Calu3 (cell line): Measurements from ENCODE around the gene TTC29. TPM values are rescaled to one million over a fixed set of nuclear protein-coding genes. Genes with fewer than 3 reads are reported as not detected.

Experiments used
- BruUV-seq: library from RNA; stranded (reverse); fragments of 400-500 nt; replicated peaks from 2 replicates; lab custom pipeline; 2021; lab: Mats Ljungman, UMichigan
- CTCF ChIA-PET: fragments of 300-600 bp; sonication (Branson Sonifier 250); formaldehyde crosslinking; loops from one replicate; lab custom pipeline; 2022; ENCODE audit warnings: antibody characterized with exemption; lab: Charles Lee
- DNase-seq: peaks from one replicate; pipeline ENCODE4 v3.0.0; 2022
- H3K27ac Mint-ChIP-seq: one replicate; pipeline ENCODE4 v1.8.0; 2022; ENCODE audit warnings: mixed read lengths; ENCODE audit not compliant: unreplicated experiment
- H3K27me3 Mint-ChIP-seq: one replicate; pipeline ENCODE4 v1.8.0; 2022; ENCODE audit warnings: mixed read lengths; ENCODE audit not compliant: unreplicated experiment
- H3K36me3 Mint-ChIP-seq: one replicate; pipeline ENCODE4 v1.8.0; 2022; ENCODE audit warnings: mild to moderate bottlenecking, moderate library complexity, mixed read lengths; ENCODE audit not compliant: insufficient read depth, unreplicated experiment
- H3K4me1 Mint-ChIP-seq: one replicate; pipeline ENCODE4 v1.8.0; 2022; ENCODE audit warnings: mild to moderate bottlenecking, low read depth, mixed read lengths; ENCODE audit not compliant: unreplicated experiment
- H3K4me3 Mint-ChIP-seq: one replicate; pipeline ENCODE4 v1.8.0; 2022; ENCODE audit warnings: mild to moderate bottlenecking, low read depth, moderate library complexity, mixed read lengths; ENCODE audit not compliant: unreplicated experiment
- H3K9me3 Mint-ChIP-seq: one replicate; pipeline ENCODE4 v1.8.0; 2022; ENCODE audit warnings: low read depth, mixed read lengths; ENCODE audit not compliant: unreplicated experiment
- CTCF ChIP-seq: fragments of 200-600 bp; IDR thresholded peaks from one replicate; pipeline ENCODE4 v1.8.0; 2022; ENCODE audit warnings: antibody characterized with exemption; ENCODE audit not compliant: unreplicated experiment
- intact Hi-C: fragments of 100-400 bp; cut with micrococcal nuclease; formaldehyde crosslinking; loops from one replicate; pipeline ENCODE4 v1.10.0; 2022; ENCODE audit not compliant: unreplicated experiment
- total RNA-seq: library from RNA; stranded (reverse); gene quantifications from 2 replicates; pipeline ENCODE4 v1.2.3, GENCODE V29; 2022

Gene TTC29
- total RNA-seq, 1 experiment from 2014 or later = not detected

GRCh38 chr4:146975527-146975926, 29.9 kb upstream of the TTC29 start:
- DNase-seq = no peak
- Mint-ChIP-seq H3K36me3 (no peaks in the 10 kb centered on the region), H3K4me3 (no peak overlapping the region), H3K27ac (no peak overlapping the region), H3K4me1 (no peaks in the 10 kb centered on the region), H3K27me3 (no peaks in the 10 kb centered on the region), H3K9me3 (no peaks in the 10 kb centered on the region)
- intact Hi-C loops = no loop called here
- no TSS peak for BruUV-seq
- TF ChIP-seq CTCF = no peak
- CTCF ChIA-PET = no interaction called here

GRCh38 chr4:146975036-146975435, 29.4 kb upstream of the TTC29 start:
- intact Hi-C loops = no loop called here
- DNase-seq = no peak
- H3K27ac Mint-ChIP-seq = no peak overlapping the region
- H3K27me3 Mint-ChIP-seq = no peaks in the 10 kb centered on the region
- H3K4me1 Mint-ChIP-seq = no peaks in the 10 kb centered on the region
- H3K36me3 Mint-ChIP-seq = no peaks in the 10 kb centered on the region
- TF ChIP-seq CTCF = no peak
- no TSS peak for BruUV-seq
- no peak overlapping the region for H3K4me3 Mint-ChIP-seq
- H3K9me3 Mint-ChIP-seq = no peaks in the 10 kb centered on the region
- CTCF ChIA-PET = no interaction called here

- TF ChIP-seq CTCF = no peak
- H3K36me3 Mint-ChIP-seq = no peaks in the 10 kb centered on the region
- no TSS peak for BruUV-seq
Measured at GRCh38 chr4:146972036-146972435, 26.4 kb upstream of the TTC29 start.

GRCh38 chr4:146969126-146969525, 23.5 kb upstream of the TTC29 start:
- DNase-seq = no peak
- Mint-ChIP-seq H3K27ac (no peak overlapping the region), H3K4me3 (no peak overlapping the region), H3K4me1 (no peaks in the 10 kb centered on the region), H3K9me3 (no peaks in the 10 kb centered on the region), H3K36me3 (no peaks in the 10 kb centered on the region), H3K27me3 (no peaks in the 10 kb centered on the region)
- no TSS peak for BruUV-seq
- CTCF ChIA-PET = no interaction called here
- intact Hi-C loops = no loop called here
- no peak for TF ChIP-seq CTCF

More at GRCh38 chr4:146972036-146972435, 26.4 kb upstream of the TTC29 start:
- no peak overlapping the region for H3K4me3 Mint-ChIP-seq
- no peaks in the 10 kb centered on the region for H3K9me3 Mint-ChIP-seq
- H3K4me1 Mint-ChIP-seq = no peaks in the 10 kb centered on the region
- intact Hi-C loops = no loop called here
- no peak for DNase-seq
- no peak overlapping the region for H3K27ac Mint-ChIP-seq
- H3K27me3 Mint-ChIP-seq = no peaks in the 10 kb centered on the region
- CTCF ChIA-PET = no interaction called here
